GM19099 (cell line): ENCODE results near the gene KCNJ3.

Source experiments
- POLR2A ChIP-seq: IDR thresholded peaks from 3 replicates; pipeline ENCODE4 v1.6.1; 2011; ENCODE audit warnings: low read depth; ENCODE audit not compliant: insufficient read length; ENCODE audit errors: extremely low read depth

Gene KCNJ3

GRCh38 chr2:154697418-154698252 is 860 bp upstream of the KCNJ3 start:
- no peak for TF ChIP-seq POLR2A

- TF ChIP-seq POLR2A, result no peak
Observed at GRCh38 chr2:154698721-154699574, 453 bp downstream of the KCNJ3 start.

DNA sequence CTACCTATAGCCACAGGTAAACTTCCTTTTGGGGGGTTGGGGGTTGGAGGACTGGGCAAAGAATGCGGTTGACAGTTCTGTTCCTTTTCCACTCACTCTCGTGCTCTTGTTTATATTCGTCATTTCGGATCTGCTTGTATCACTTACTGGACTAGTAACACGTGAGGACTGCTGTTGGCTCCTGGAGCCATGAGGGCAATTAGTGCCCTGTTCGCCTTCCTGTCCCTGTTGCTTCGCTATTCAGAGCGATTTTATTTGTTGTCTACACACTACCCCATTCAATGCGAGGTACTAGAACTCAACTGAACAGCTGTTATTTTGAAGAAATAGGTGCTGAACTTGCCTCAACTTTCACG is 1.1 kb downstream of the KCNJ3 start:
- TF ChIP-seq POLR2A, result no peak

- no peak for TF ChIP-seq POLR2A
Observed at GRCh38 chr2:154700136-154700535, 1.6 kb downstream of the KCNJ3 start.

- no peak for TF ChIP-seq POLR2A
Observed at GRCh38 chr2:154704991-154705390, 6.5 kb downstream of the KCNJ3 start.

DNA sequence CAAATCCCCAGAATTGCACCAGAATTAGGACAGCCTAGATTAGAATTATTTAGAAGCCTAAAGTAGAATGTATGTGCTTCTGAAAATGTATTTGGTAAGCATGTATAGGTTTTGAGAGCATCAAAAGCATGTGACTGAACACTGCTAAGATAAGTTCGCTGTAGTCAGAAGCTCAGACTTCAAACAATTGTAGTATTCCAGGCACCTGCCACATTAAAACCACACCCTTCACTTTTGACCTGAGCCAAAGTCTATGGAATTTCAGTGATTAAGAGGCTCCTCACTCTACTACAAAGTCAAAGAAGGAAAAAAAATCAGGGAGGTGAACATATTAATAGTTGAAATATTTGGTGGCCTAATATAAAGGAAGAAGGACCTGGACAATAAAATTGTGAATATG is 8.2 kb downstream of the KCNJ3 start:
- TF ChIP-seq POLR2A, result no peak

- no peak for TF ChIP-seq POLR2A
Observed at GRCh38 chr2:154707994-154708575, 9.6 kb downstream of the KCNJ3 start.

DNA sequence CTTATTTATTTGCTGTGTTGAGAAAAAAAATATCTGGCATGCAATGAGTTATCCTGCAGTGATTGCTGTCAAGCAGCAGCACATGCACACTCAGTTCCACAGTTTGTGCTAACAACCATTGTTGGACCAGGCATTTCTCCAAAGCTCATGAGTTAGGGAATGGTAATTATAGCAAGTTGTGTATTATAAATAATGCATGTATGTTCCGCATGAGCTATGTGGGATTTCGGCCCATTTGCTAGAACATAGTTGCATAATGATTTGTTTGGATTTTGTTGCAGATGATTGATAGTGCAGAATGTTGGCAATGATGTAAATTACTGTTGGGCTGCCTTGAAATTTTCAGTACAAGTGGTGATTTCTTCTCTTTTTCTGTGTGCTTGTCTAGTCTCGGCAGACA is 10.7 kb downstream of the KCNJ3 start:
- no peak for TF ChIP-seq POLR2A

GRCh38 chr2:154710078-154710477 is 11.6 kb downstream of the KCNJ3 start:
- TF ChIP-seq POLR2A, result no peak

GRCh38 chr2:154710685-154711084 is 12.2 kb downstream of the KCNJ3 start:
- no peak for TF ChIP-seq POLR2A

DNA sequence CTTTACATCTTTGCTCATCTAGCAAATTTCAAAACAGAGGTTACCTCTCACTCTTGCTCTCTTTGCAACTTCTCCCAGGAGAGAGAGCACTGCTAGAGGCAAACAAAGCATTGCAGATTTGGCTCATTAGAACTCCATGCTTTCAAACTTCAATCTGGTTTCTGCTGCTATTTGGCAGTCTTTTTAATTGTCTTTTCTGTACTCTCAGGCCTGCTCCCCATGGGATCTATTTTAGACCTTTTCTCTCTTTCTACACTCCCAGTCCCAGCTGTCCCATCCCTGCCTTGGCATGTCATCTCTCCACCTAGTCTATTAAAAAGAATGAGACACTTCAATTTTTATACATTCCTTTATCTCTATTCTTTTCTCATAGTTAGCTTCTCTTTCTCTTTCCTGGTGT is 15.2 kb downstream of the KCNJ3 start:
- no peak for TF ChIP-seq POLR2A

GRCh38 chr2:154720651-154721050 is 22.2 kb downstream of the KCNJ3 start:
- TF ChIP-seq POLR2A, result no peak

DNA sequence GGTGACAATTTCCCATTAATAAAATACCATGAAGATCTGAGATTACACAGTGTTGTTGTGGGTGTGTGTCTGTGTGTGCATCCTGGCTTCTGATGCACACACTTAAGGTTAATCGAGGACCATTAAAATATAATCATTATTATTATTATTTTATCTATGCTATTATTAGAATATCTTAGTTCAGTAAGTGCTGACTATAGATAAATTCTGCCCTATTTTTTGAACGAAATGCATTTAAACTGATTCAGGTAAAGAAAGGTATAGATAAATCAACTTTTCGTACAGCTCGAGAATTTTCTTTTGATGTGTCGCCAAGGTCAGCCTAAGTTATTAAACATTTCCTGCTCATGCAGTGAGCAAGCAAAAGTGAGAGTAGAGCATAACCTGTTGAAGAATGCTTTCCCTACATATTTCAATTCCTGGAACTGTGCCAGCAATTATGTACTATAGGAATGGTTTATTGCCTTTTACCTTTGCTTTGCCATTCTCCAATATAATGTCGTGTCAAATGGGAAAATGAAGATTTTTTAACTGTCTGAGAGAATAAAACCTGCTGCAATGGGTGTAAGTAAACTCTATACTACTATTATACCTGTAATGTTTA is 25.8 kb downstream of the KCNJ3 start:
- no peak for TF ChIP-seq POLR2A

- no peak for TF ChIP-seq POLR2A
Observed at GRCh38 chr2:154740361-154740760, 41.9 kb downstream of the KCNJ3 start.

DNA sequence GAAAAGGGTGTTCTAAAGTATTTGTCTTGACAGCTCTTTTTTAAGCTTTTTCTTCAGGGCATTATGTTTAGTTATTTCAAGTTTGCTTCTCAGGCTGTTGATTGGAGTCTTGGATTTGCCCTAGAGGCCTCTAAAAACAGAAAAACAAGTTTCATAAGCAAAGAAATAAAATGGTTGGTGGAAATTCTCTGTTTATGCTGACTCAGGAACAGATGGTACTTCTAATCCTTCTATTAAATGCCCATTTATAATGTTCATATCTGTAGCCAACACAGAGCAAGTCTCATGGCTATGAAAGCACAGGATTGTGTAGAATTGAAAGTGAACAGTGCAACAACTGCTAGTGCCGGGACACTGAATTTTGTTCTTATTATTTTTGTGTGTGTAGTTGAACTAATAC is 60.4 kb downstream of the KCNJ3 start:
- no peak for TF ChIP-seq POLR2A
